GM19025 (cell line): Measurements from ENCODE around the gene UGT1A6.

Experiments used
- ATAC-seq: cut with Tn5 transposase; IDR thresholded peaks from one replicate; pipeline ENCODE4 v1.9.1; 2021; ENCODE audit warnings: mild to moderate bottlenecking, low read depth, moderate library complexity; ENCODE audit not compliant: unreplicated experiment

The UGT1A6 gene

GRCh38 chr2:233798335-233799086, 105.8 kb downstream of the UGT1A6 start:
- no peak for ATAC-seq

GRCh38 chr2:233799087-233799665, 106.5 kb downstream of the UGT1A6 start:
- ATAC-seq: no peak

- ATAC-seq: no peak
Observed at GRCh38 chr2:233799716-233800115, 107.0 kb downstream of the UGT1A6 start.

- ATAC-seq: no peak
Observed at GRCh38 chr2:233800208-233800607, 107.5 kb downstream of the UGT1A6 start.

GRCh38 chr2:233801357-233802131, 108.9 kb downstream of the UGT1A6 start:
- no peak for ATAC-seq

- ATAC-seq: no peak
Observed at GRCh38 chr2:233802132-233802815, 109.6 kb downstream of the UGT1A6 start.

- no peak for ATAC-seq
Observed at GRCh38 chr2:233803292-233803911, 110.7 kb downstream of the UGT1A6 start.

GRCh38 chr2:233803994-233804393, 111.3 kb downstream of the UGT1A6 start:
- ATAC-seq: no peak

- ATAC-seq: no peak
Observed at GRCh38 chr2:233807215-233807865, 114.7 kb downstream of the UGT1A6 start.

GRCh38 chr2:233807966-233808935, 115.6 kb downstream of the UGT1A6 start:
- no peak for ATAC-seq

- ATAC-seq: no peak
Observed at GRCh38 chr2:233810385-233810784, 117.7 kb downstream of the UGT1A6 start.

GRCh38 chr2:233811087-233811486, 118.4 kb downstream of the UGT1A6 start:
- no peak for ATAC-seq

GRCh38 chr2:233811732-233812131, 119.0 kb downstream of the UGT1A6 start:
- no peak for ATAC-seq

- no peak for ATAC-seq
Observed at GRCh38 chr2:233813236-233814055, 120.8 kb downstream of the UGT1A6 start.

- no peak for ATAC-seq
Observed at GRCh38 chr2:233814056-233814835, 121.6 kb downstream of the UGT1A6 start.

- ATAC-seq: no peak
Observed at GRCh38 chr2:233815861-233816260, 123.2 kb downstream of the UGT1A6 start.

- no peak for ATAC-seq
Observed at GRCh38 chr2:233816334-233816733, 123.6 kb downstream of the UGT1A6 start.
